Epithelial cell of esophagus (primary cell): ENCODE data around the gene PREP.
A peak's percentile ranks its signal among the peaks of the same experiment; 100 is the strongest.
"Not testable (repeated sequence)": the region's sequence is repeated elsewhere in the genome, so short reads cannot be mapped to it uniquely, and the experiment has no call there.

Experiments used
- DNase-seq: peaks from one replicate; pipeline ENCODE4 v3.0.0; 2010; ENCODE audit warnings: low read depth
- H3K4me3 ChIP-seq: 2 replicates; pipeline ENCODE4 v1.5.1; 2011; ENCODE audit warnings: mild to moderate bottlenecking, low read length, control low read depth
- CTCF ChIP-seq: IDR thresholded peaks from 2 replicates; pipeline ENCODE4 v1.5.1; 2011; ENCODE audit warnings: low read depth, mild to moderate bottlenecking, low read length, control low read depth, inconsistent platforms; ENCODE audit not compliant: insufficient read depth; ENCODE audit errors: missing control alignments

Gene PREP

DNA sequence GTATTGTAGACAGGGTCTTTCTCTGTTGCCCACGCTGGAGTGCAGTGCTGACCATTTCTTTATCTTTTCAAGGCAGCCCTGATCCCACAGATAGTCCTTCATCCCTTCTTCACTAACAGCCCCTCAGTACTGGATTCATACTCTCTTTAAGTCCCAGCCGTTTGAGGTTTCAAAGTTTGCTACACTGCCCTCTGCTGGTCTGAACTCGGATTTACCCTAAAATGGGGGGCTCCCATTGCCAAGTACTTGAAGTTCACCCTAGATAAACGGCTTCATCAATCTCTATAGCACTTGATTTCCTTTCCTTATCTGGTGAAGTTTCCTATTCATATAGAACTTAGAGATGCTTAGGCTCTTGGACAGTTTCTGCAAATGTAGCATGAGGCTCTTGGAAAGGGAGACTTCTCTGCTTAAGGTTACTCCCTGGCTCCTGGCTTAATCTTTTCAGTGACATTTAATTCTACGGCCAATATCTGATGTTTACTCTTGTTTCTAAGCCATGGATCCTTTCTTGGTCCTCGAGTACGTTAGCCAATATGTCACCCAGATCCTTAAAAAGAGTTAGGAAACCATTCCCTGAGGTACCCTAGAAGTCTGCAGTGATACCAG is 21.4 kb upstream of the PREP start:
- peak; percentile 73 for TF ChIP-seq CTCF
- DNase-seq, result peak; percentile 65

GRCh38 chr6:105416971-105417370 is 14.1 kb upstream of the PREP start:
- not testable (repeated sequence) for DNase-seq, H3K4me3 ChIP-seq

More for the DNA sequence above, 21.4 kb upstream of the PREP start:
- H3K4me3 ChIP-seq, result no peak overlapping the region

DNA sequence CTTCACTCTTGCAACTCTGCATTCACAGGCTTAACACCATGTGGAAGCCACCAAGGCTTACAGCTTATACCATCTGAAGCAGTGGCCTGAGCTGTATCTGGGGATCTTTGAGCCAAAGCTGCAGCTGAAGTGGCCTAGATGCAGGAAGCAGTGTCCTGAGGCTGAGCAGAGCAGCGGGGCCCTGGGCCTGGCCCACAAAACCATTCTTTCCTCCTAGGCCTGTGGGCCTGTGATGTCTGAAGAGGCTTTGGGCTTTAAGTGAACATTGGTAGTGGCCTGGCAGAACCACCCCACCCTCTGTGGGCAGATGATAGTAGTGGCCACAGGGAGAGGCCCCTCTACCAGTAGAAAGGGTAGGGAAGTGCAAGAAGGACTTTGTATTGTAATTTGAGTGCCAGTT is 6.9 kb upstream of the PREP start:
- no peak for DNase-seq
- TF ChIP-seq CTCF, result no peak
- H3K4me3 ChIP-seq, result no peak overlapping the region

- TF ChIP-seq CTCF, result no peak
- H3K4me3 ChIP-seq, result peak overlapping the region; percentile 91
- DNase-seq, result peak; percentile 53
Measured at GRCh38 chr6:105402090-105402938, 568 bp downstream of the PREP start.

DNA sequence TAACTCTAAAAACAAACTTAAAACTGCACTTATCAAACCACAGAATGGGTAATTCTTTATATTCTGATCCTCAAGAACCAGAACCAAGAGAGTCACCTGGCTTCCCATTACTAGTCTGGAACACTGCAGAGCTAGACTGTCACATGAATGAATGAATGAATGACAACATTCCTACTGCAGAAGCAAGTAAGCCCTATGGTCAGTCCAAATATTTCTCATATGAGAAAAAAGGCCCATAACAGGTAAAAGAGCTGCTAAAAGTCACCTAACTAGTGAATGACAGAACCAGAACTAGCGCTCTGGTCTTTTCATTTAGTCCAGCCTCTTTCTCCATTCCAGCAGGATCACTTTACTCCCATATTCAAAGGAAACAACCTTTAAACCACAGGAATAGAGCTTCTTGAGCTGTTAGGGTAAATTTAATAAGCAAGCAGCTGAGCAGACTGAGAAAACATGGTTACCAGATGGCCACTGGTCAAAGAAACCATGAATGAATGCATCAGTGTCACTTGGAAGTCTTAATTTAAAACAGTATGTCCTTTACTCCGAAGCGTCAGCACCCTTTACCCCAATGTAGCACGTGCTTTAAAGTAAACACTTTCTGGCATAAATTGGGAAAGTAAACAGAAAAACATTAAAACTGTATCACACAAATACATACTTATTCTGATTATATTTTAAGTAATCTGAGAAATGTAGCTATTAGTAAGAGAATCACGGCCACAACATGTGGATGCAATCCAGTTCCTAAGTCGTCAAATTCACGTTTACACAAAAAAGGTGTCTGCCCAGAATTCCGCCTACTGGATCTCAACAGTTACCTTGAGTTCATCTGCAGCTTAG is 1.4 kb downstream of the PREP start:
- no peak for TF ChIP-seq CTCF
- DNase-seq, result peak; percentile 24

DNA sequence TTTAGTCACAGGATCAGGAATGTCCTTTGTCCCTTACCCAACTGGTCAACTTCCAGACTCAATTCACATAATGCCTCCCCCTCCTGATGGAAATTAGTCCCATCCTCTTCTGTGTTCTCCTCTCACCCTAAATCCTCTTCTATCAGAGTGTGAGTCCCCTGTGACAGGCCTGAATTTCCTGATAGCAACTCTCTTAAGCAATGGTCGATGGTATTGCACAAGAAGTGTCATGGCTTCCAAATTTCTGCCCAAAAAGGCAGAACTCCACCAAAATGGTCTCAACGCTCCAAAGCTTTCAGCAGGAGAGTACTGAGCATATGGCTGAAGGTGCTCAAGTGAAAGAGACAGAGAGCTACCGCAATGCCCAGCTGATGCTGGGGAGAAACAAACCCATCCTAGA is 2.4 kb downstream of the PREP start:
- no peak for TF ChIP-seq CTCF
- DNase-seq, result peak; percentile 31
- H3K4me3 ChIP-seq, result no peak overlapping the region

More for the DNA sequence above, 1.4 kb downstream of the PREP start:
- peak overlapping the region; percentile 91 for H3K4me3 ChIP-seq

- DNase-seq, result no peak
- H3K4me3 ChIP-seq, result no peak overlapping the region
- TF ChIP-seq CTCF, result no peak
Measured at GRCh38 chr6:105398859-105399258, 4.0 kb downstream of the PREP start.
